ENCODE data around the gene AP2A2. TPM values are rescaled to one million over a fixed set of nuclear protein-coding genes. Genes with fewer than 3 reads are reported as not detected.

Gene AP2A2
- total and polyA plus RNA-seq, 2 donors, result 14.6 to 57.2 TPM

- 89% methylated on average over 25 of the region's 25 CpGs for WGBS
- peaks cover 0 to 30% of the 10 kb centered on the region in 2 donors for H3K27me3 ChIP-seq (ENCODE audit: control insufficient read depth in 2 of 2, insufficient read depth in 1 of 2, low read length in 1 of 2)
- H3K36me3 ChIP-seq (ENCODE audit: control insufficient read depth in 2 of 2, insufficient read depth in 2 of 2, low read length in 1 of 2), result no peaks in the 10 kb centered on the region
- H3K9me3 ChIP-seq (ENCODE audit: control insufficient read depth in 2 of 2, insufficient read depth in 1 of 2, low read length in 1 of 2), result no peaks in the 10 kb centered on the region
- no peak overlapping the region for H3K27ac ChIP-seq (ENCODE audit: low read depth in 1 of 2, low read length in 1 of 2)
- H3K4me3 ChIP-seq (ENCODE audit: low read length in 2 of 2), result no peak overlapping the region
- H3K4me1 ChIP-seq (ENCODE audit: control insufficient read depth in 2 of 2, insufficient read depth in 2 of 2, low read length in 2 of 2), result no peaks in the 10 kb centered on the region
- DNase-seq (ENCODE audit: low read depth in 6 of 9, low spot score in 9 of 9), result no peak
Measured at GRCh38 chr11:1048375-1049070, 122.9 kb downstream of the AP2A2 start.

- peaks cover 0 to 29% of the 10 kb centered on the region in 2 donors for H3K27me3 ChIP-seq (ENCODE audit: control insufficient read depth in 2 of 2, insufficient read depth in 1 of 2, low read length in 1 of 2)
- no peak overlapping the region for H3K4me3 ChIP-seq (ENCODE audit: low read length in 2 of 2)
- no peaks in the 10 kb centered on the region for H3K4me1 ChIP-seq (ENCODE audit: control insufficient read depth in 2 of 2, insufficient read depth in 2 of 2, low read length in 2 of 2)
- no peaks in the 10 kb centered on the region for H3K9me3 ChIP-seq (ENCODE audit: control insufficient read depth in 2 of 2, insufficient read depth in 1 of 2, low read length in 1 of 2)
- H3K36me3 ChIP-seq (ENCODE audit: control insufficient read depth in 2 of 2, insufficient read depth in 2 of 2, low read length in 1 of 2), result no peaks in the 10 kb centered on the region
- no peak overlapping the region for H3K27ac ChIP-seq (ENCODE audit: low read depth in 1 of 2, low read length in 1 of 2)
- 96% methylated on average over 6 of the region's 6 CpGs for WGBS
- DNase-seq (ENCODE audit: low read depth in 6 of 9, low spot score in 9 of 9), result no peak
Measured at GRCh38 chr11:1049071-1049405, 123.4 kb downstream of the AP2A2 start.

- no peaks in the 10 kb centered on the region for H3K4me1 ChIP-seq (ENCODE audit: control insufficient read depth in 2 of 2, insufficient read depth in 2 of 2, low read length in 2 of 2)
- no peak for DNase-seq (ENCODE audit: low read depth in 6 of 9, low spot score in 9 of 9)
- no peak overlapping the region for H3K27ac ChIP-seq (ENCODE audit: low read depth in 1 of 2, low read length in 1 of 2)
- no peak overlapping the region for H3K4me3 ChIP-seq (ENCODE audit: low read length in 2 of 2)
- 65% methylated on average over 13 of the region's 13 CpGs for WGBS
- H3K36me3 ChIP-seq (ENCODE audit: control insufficient read depth in 2 of 2, insufficient read depth in 2 of 2, low read length in 1 of 2), result no peaks in the 10 kb centered on the region
- peaks cover 0 to 30% of the 10 kb centered on the region in 2 donors for H3K27me3 ChIP-seq (ENCODE audit: control insufficient read depth in 2 of 2, insufficient read depth in 1 of 2, low read length in 1 of 2)
- no peaks in the 10 kb centered on the region for H3K9me3 ChIP-seq (ENCODE audit: control insufficient read depth in 2 of 2, insufficient read depth in 1 of 2, low read length in 1 of 2)
Measured at GRCh38 chr11:1049431-1049891, 123.8 kb downstream of the AP2A2 start.

DNA sequence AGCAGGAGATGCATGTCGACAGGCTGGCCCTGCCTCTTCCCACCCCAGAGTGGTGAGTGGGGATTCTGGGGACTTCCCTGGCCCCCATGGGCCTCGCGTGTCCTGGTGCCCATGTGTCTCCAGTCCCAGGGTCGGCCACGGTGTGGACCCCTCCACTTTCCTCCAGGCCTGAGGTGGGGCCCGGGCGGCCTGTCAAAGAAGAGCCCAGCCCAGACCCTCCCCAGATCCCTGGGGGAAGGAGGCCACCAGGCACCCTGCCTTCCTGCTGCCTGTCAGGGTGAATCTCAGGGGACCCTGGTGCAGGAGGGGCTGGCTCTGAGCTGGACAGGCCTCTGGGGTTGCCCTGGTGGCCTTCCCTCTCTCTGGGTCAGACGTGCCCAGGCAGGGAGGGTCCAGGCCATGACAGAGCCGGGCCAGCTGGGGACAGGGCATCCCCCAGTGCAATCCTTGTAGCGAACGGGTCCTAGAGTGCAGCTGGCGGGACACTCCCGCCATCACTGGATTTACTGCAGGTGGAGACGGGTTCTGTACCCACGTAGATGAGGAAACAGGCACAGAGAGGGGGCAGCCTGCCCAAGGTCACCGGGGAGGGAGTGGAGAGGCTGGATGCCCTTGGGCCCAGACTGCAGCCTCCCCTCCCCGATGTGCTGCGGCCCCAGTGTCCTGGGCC, 124.4 kb downstream of the AP2A2 start:
- 85% methylated on average over 18 of the region's 18 CpGs for WGBS
- DNase-seq (ENCODE audit: low read depth in 6 of 9, low spot score in 9 of 9), result no peak
- Histone ChIP-seq H3K27me3 (ENCODE audit: control insufficient read depth in 2 of 2, insufficient read depth in 1 of 2, low read length in 1 of 2) (peaks cover 0 to 30% of the 10 kb centered on the region in 2 donors), H3K4me3 (ENCODE audit: low read length in 2 of 2) (no peak overlapping the region), H3K4me1 (ENCODE audit: control insufficient read depth in 2 of 2, insufficient read depth in 2 of 2, low read length in 2 of 2) (no peaks in the 10 kb centered on the region), H3K9me3 (ENCODE audit: control insufficient read depth in 2 of 2, insufficient read depth in 1 of 2, low read length in 1 of 2) (no peaks in the 10 kb centered on the region), H3K36me3 (ENCODE audit: control insufficient read depth in 2 of 2, insufficient read depth in 2 of 2, low read length in 1 of 2) (no peaks in the 10 kb centered on the region), H3K27ac (ENCODE audit: low read depth in 1 of 2, low read length in 1 of 2) (no peak overlapping the region)

DNA sequence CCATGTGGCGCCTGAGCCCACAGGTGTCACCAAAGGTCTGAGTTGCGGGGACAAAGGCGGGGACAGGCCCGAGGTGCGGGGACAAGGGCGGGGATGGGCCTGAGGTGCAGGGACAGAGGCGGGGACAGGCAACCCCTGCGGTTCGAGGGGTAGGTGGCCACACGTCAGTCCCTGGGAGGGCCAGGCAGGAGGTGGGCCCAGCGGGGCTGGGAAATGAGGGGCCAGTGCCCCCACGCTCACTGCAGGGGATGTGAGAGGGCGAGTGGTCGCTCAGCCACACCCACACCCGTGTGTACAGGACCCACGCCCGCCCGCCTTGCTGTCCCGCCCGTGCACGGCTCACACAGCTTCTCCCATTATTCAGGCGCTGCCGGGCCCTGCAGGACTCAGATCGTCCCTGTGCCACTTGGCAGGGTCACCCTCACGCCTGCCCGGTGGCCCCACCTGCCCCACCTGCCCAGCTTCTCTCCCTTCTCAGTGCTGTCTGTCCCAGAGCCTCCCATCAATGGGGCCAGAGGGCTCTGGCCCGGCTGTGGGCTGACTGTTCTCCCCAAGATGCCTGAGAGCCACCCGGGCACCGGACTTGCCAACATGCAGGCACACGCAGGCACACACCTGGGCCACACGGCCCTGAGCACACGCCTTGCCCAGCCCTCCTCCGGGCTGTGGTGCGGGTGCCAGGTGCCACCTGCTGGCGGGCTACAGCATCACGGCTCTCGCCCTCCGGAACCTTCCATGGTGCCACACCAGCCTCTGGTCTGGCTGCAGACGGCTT, 125.1 kb downstream of the AP2A2 start:
- Histone ChIP-seq H3K27ac (ENCODE audit: low read depth in 1 of 2, low read length in 1 of 2) (no peak overlapping the region), H3K27me3 (ENCODE audit: control insufficient read depth in 2 of 2, insufficient read depth in 1 of 2, low read length in 1 of 2) (peaks cover 0 to 30% of the 10 kb centered on the region in 2 donors), H3K36me3 (ENCODE audit: control insufficient read depth in 2 of 2, insufficient read depth in 2 of 2, low read length in 1 of 2) (no peaks in the 10 kb centered on the region), H3K4me3 (ENCODE audit: low read length in 2 of 2) (no peak overlapping the region), H3K4me1 (ENCODE audit: control insufficient read depth in 2 of 2, insufficient read depth in 2 of 2, low read length in 2 of 2) (no peaks in the 10 kb centered on the region), H3K9me3 (ENCODE audit: control insufficient read depth in 2 of 2, insufficient read depth in 1 of 2, low read length in 1 of 2) (no peaks in the 10 kb centered on the region)
- peak; percentile 13 to 79 (median 46) for DNase-seq (ENCODE audit: low read depth in 6 of 9, low spot score in 9 of 9)
- WGBS, result 60% methylated on average over 39 of the region's 39 CpGs

DNA sequence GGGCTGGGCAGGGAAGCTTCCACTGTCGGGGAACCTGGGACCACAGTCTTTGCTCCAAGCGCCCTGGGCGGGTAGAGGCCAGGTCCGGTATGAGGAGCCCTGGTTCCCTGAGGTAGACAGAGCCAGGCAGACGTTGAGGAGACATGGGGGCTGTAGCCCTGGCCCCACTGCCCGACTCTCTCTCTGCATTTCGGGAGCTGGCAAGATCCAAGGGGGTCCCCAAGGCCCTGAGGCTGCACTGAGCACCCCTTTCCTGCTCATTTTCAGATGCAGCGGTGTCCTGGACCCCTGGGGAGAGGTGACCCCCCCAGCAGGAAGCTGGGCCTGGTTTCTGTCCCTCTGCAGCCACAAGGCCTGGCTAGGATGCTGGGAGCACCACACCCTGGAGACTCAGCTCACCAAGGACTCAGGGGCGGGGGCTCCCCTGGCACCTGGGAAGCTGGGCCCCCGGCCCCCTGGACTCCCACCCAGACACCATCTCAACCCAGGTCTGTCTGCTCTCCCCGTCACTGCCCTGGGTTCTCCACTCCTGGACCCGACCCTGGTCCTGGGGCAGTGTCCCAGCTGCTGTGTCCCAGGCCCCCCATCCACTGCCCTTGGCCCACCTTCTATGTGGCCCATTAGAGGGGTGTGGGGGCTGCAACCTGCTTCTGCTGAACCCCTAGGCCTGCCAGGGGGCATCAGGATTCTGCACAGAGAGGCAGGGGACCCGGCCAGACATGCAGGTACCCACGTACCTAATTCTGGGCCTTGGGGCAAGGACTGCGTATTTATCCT, 125.9 kb downstream of the AP2A2 start:
- peaks cover 0 to 30% of the 10 kb centered on the region in 2 donors for H3K27me3 ChIP-seq (ENCODE audit: control insufficient read depth in 2 of 2, insufficient read depth in 1 of 2, low read length in 1 of 2)
- no peaks in the 10 kb centered on the region for H3K4me1 ChIP-seq (ENCODE audit: control insufficient read depth in 2 of 2, insufficient read depth in 2 of 2, low read length in 2 of 2)
- H3K36me3 ChIP-seq (ENCODE audit: control insufficient read depth in 2 of 2, insufficient read depth in 2 of 2, low read length in 1 of 2), result no peaks in the 10 kb centered on the region
- no peak for DNase-seq (ENCODE audit: low read depth in 6 of 9, low spot score in 9 of 9)
- no peak overlapping the region for H3K4me3 ChIP-seq (ENCODE audit: low read length in 2 of 2)
- WGBS, result 75% methylated on average over 15 of the region's 15 CpGs
- no peaks in the 10 kb centered on the region for H3K9me3 ChIP-seq (ENCODE audit: control insufficient read depth in 2 of 2, insufficient read depth in 1 of 2, low read length in 1 of 2)
- no peak overlapping the region for H3K27ac ChIP-seq (ENCODE audit: low read depth in 1 of 2, low read length in 1 of 2)

GRCh38 chr11:1052133-1053011, 126.7 kb downstream of the AP2A2 start:
- H3K4me1 ChIP-seq (ENCODE audit: control insufficient read depth in 2 of 2, insufficient read depth in 2 of 2, low read length in 2 of 2), result no peaks in the 10 kb centered on the region
- H3K36me3 ChIP-seq (ENCODE audit: control insufficient read depth in 2 of 2, insufficient read depth in 2 of 2, low read length in 1 of 2), result no peaks in the 10 kb centered on the region
- H3K9me3 ChIP-seq (ENCODE audit: control insufficient read depth in 2 of 2, insufficient read depth in 1 of 2, low read length in 1 of 2), result no peaks in the 10 kb centered on the region
- no peak overlapping the region for H3K4me3 ChIP-seq (ENCODE audit: low read length in 2 of 2)
- H3K27ac ChIP-seq (ENCODE audit: low read depth in 1 of 2, low read length in 1 of 2), result no peak overlapping the region
- peaks cover 0 to 28% of the 10 kb centered on the region in 2 donors for H3K27me3 ChIP-seq (ENCODE audit: control insufficient read depth in 2 of 2, insufficient read depth in 1 of 2, low read length in 1 of 2)
- no peak for DNase-seq (ENCODE audit: low read depth in 6 of 9, low spot score in 9 of 9)
- WGBS, result 93% methylated on average over 25 of the region's 25 CpGs

All from thymus (tissue), 11 donors.